Keratinocyte (primary cell): ENCODE data around the gene WASF3. TPM values are rescaled to one million over a fixed set of nuclear protein-coding genes. Genes with fewer than 3 reads are reported as not detected.

Experiments used
- DNase-seq: peaks from one replicate; pipeline ENCODE4 v3.0.0-alpha.2; 2011; ENCODE audit warnings: low read depth, missing footprints, low spot score
- FAIRE-seq: peaks from 2 replicates; lab custom pipeline; 2011; peaks lifted over from hg19 to GRCh38; lab: Jason Lieb, UNC
- H2AFZ ChIP-seq: 2 replicates; pipeline ENCODE4 v1.6.0; 2012; ENCODE audit warnings: low read length, control low read depth, inconsistent platforms; ENCODE audit not compliant: control insufficient read depth
- H3K27ac ChIP-seq: 2 replicates; pipeline ENCODE4 v1.5.1; 2011; ENCODE audit warnings: low read length; ENCODE audit not compliant: control insufficient read depth, insufficient read depth
- H3K27me3 ChIP-seq: 3 replicates; pipeline ENCODE4 v1.6.0; 2011; ENCODE audit warnings: low read length; ENCODE audit not compliant: control insufficient read depth, insufficient read depth; ENCODE audit errors: extremely low read depth
- H3K36me3 ChIP-seq, 2 experiments: 2 replicates in 1 of 2; 3 replicates in 1 of 2; pipeline ENCODE4 v1.5.1; 2011; ENCODE audit warnings: low read length in 2 of 2, mild to moderate bottlenecking in 1 of 2; ENCODE audit not compliant: control insufficient read depth in 2 of 2, insufficient read depth in 2 of 2; ENCODE audit errors: extremely low read depth in 1 of 2
- H3K4me1 ChIP-seq: 3 replicates; pipeline ENCODE4 v1.5.1; 2011; ENCODE audit warnings: low read length; ENCODE audit not compliant: control insufficient read depth, insufficient read depth; ENCODE audit errors: extremely low read depth
- H3K4me2 ChIP-seq: 3 replicates; pipeline ENCODE4 v1.6.0; 2011; ENCODE audit warnings: low read depth, low read length; ENCODE audit not compliant: control insufficient read depth, insufficient read depth; ENCODE audit errors: extremely low read depth
- H3K4me3 ChIP-seq, 3 experiments: fragments of 200-600 bp in 1 of 3; sonication (generic) in 1 of 3; 2 replicates in 2 of 3; 3 replicates in 1 of 3; pipeline ENCODE4 v1.5.1; 2011 to 2016; ENCODE audit warnings: low read length in 3 of 3, mild to moderate bottlenecking in 3 of 3, control low read depth in 2 of 3, inconsistent platforms in 1 of 3, low read depth in 1 of 3, mixed read lengths in 1 of 3, mixed run types in 1 of 3, moderate library complexity in 1 of 3; ENCODE audit not compliant: control insufficient read depth in 2 of 3, insufficient read depth in 2 of 3; ENCODE audit errors: extremely low read depth in 1 of 3
- H3K79me2 ChIP-seq: 2 replicates; pipeline ENCODE4 v1.6.0; 2012; ENCODE audit warnings: low read length; ENCODE audit not compliant: control insufficient read depth, insufficient read depth
- H3K9ac ChIP-seq: 3 replicates; pipeline ENCODE4 v1.6.0; 2011; ENCODE audit warnings: low read length; ENCODE audit not compliant: control insufficient read depth, insufficient read depth; ENCODE audit errors: extremely low read depth
- H3K9me1 ChIP-seq: 3 replicates; pipeline ENCODE4 v1.6.0; 2011; ENCODE audit warnings: low read length; ENCODE audit not compliant: control insufficient read depth, insufficient read depth; ENCODE audit errors: extremely low read depth
- H3K9me3 ChIP-seq: 2 replicates; pipeline ENCODE4 v1.5.1; 2012; ENCODE audit warnings: low read depth, low read length; ENCODE audit not compliant: control insufficient read depth
- H4K20me1 ChIP-seq: 3 replicates; pipeline ENCODE4 v1.6.0; 2011; ENCODE audit warnings: low read length; ENCODE audit not compliant: control insufficient read depth, insufficient read depth; ENCODE audit errors: extremely low read depth
- EZH2 ChIP-seq: IDR thresholded peaks from one replicate; pipeline ENCODE4 v1.6.1; 2012; ENCODE audit warnings: inconsistent platforms, mild to moderate bottlenecking, low read length, moderate library complexity
- dilution Hi-C: fragments of 300-500 bp; cut with MboI; formaldehyde crosslinking; loops from one replicate; pipeline ENCODE4 v1.7.0; 2020; ENCODE audit warnings: low sequenced_read_pairs; ENCODE audit not compliant: extremely low pct_ligation_motif_present
- polyA plus RNA-seq, 5 experiments: library from polyadenylated mRNA; depleted of rRNA in 3 of 5; stranded (reverse) in 3 of 5; stranded (forward) in 1 of 5; unstranded in 1 of 5; fragments of >200 nt; gene quantifications; 1 replicate in 1 of 5; 2 replicates in 3 of 5; 3 replicates in 1 of 5; pipeline versions ENCODE4 v1.2.1 to v1.2.3, GENCODE V29; 2011 to 2012; ENCODE audit warnings: missing spikeins in 2 of 5, low read depth in 1 of 5, low replicate concordance in 1 of 5
- TF ChIP-seq, protein P1 (sequence below), 3 experiments: IDR thresholded peaks in 1 of 3; conservative IDR thresholded peaks in 1 of 3; optimal IDR thresholded peaks in 1 of 3; 2 replicates in 2 of 3; 3 replicates in 1 of 3; pipeline versions ENCODE3 to v1.5.1; 2011; ENCODE audit warnings: low read length in 3 of 3, mild to moderate bottlenecking in 3 of 3, moderate library complexity in 2 of 3, control low read depth in 1 of 3, inconsistent platforms in 1 of 3; ENCODE audit not compliant: insufficient read depth in 2 of 3; ENCODE audit errors: extremely low read depth in 1 of 3

WASF3 gene
- polyA plus RNA-seq, 1 donor (not counting 4 experiments of a cell fraction or from before 2014, with no cell fraction given) = 6.3 TPM

DNA sequence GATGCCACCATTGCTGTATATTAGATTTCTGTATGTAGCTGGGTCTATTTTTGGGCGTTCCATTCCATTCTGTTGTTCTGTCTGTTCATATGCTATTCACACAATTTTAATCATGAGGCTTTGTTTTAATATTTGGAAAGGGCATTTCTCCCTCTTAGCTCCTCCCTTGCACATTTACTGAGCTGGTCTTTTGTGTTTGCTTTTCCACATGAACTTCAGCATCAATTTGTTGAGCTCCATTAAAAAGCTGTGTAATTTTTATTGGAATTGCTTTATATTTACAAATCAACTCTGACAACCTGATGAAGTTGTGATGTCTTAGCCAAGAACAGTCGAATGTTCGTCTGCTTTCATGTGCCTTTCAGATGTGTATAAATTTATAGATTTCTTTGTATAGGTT is 14.0 kb downstream of the WASF3 start:
- DNase-seq (no peak), FAIRE-seq (no peak)
- no peaks in the 10 kb centered on the region for H3K27me3 ChIP-seq
- no peak overlapping the region for H3K27ac ChIP-seq
- H3K9me1 ChIP-seq = no peaks in the 10 kb centered on the region
- no peak overlapping the region for H3K4me3 ChIP-seq
- no peak for TF ChIP-seq EZH2
- TF ChIP-seq, protein P1, sequence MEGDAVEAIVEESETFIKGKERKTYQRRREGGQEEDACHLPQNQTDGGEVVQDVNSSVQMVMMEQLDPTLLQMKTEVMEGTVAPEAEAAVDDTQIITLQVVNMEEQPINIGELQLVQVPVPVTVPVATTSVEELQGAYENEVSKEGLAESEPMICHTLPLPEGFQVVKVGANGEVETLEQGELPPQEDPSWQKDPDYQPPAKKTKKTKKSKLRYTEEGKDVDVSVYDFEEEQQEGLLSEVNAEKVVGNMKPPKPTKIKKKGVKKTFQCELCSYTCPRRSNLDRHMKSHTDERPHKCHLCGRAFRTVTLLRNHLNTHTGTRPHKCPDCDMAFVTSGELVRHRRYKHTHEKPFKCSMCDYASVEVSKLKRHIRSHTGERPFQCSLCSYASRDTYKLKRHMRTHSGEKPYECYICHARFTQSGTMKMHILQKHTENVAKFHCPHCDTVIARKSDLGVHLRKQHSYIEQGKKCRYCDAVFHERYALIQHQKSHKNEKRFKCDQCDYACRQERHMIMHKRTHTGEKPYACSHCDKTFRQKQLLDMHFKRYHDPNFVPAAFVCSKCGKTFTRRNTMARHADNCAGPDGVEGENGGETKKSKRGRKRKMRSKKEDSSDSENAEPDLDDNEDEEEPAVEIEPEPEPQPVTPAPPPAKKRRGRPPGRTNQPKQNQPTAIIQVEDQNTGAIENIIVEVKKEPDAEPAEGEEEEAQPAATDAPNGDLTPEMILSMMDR (optimal IDR thresholded peaks at IDR 0.05 in 1 of 3, IDR thresholded peaks at IDR 0.05 in 1 of 3, conservative IDR thresholded peaks at IDR 0.05 in 1 of 3; ENCODE audit: extremely low read depth in 1 of 3, insufficient read depth in 2 of 3, low read length in 3 of 3) = no peak
- H3K36me3 ChIP-seq = no peaks in the 10 kb centered on the region
- H3K4me2 ChIP-seq = no peak overlapping the region
- no peaks in the 10 kb centered on the region for H4K20me1 ChIP-seq
- H3K9ac ChIP-seq = no peak overlapping the region
- H3K9me3 ChIP-seq = no peaks in the 10 kb centered on the region
- dilution Hi-C loops = no loop called here
- no peak overlapping the region for H2AFZ ChIP-seq
- H3K4me1 ChIP-seq = no peaks in the 10 kb centered on the region
- H3K79me2 ChIP-seq = peaks cover 3% of the 10 kb centered on the region

DNA sequence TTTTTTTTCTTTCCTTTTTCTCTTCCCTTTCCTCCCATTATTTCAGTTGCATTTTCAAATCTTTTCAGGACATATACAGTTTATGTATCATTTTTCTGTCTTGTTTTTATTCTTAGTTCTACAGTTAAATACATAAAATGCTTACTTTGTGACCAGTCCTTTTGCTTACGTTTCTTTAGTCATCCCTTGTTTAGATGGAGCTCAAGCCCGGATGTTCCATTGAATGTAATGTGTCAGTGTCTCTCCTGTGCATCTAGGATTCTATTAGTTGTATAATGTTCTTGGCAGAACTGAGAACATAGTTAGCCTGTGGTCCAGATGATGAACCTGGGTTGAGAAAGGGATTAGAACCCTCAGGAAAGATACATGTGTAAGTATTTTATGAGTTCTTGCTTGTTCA is 17.8 kb downstream of the WASF3 start:
- H3K4me2 ChIP-seq = no peak overlapping the region
- H3K9me1 ChIP-seq = no peaks in the 10 kb centered on the region
- H4K20me1 ChIP-seq = no peaks in the 10 kb centered on the region
- no peaks in the 10 kb centered on the region for H3K36me3 ChIP-seq
- no peak for DNase-seq
- H3K4me1 ChIP-seq = no peaks in the 10 kb centered on the region
- dilution Hi-C loops = no loop called here
- H3K9me3 ChIP-seq = no peaks in the 10 kb centered on the region
- no peak overlapping the region for H3K9ac ChIP-seq
- no peak overlapping the region for H2AFZ ChIP-seq
- FAIRE-seq = no peak
- H3K79me2 ChIP-seq = peaks cover 2% of the 10 kb centered on the region
- TF ChIP-seq EZH2 = no peak
- TF ChIP-seq, protein P1 (optimal IDR thresholded peaks at IDR 0.05 in 1 of 3, IDR thresholded peaks at IDR 0.05 in 1 of 3, conservative IDR thresholded peaks at IDR 0.05 in 1 of 3; ENCODE audit: extremely low read depth in 1 of 3, insufficient read depth in 2 of 3, low read length in 3 of 3) = no peak
- H3K27me3 ChIP-seq = no peaks in the 10 kb centered on the region
- no peak overlapping the region for H3K27ac ChIP-seq
- no peak overlapping the region for H3K4me3 ChIP-seq
